Smooth muscle cell of the brain vasculature (primary cell): Measurements from ENCODE around the gene TMA7.

ENCODE experiments used
- DNase-seq: peaks from one replicate; pipeline ENCODE4 v3.0.0-alpha.2; 2012; ENCODE audit warnings: low read depth, low spot score

Gene TMA7

DNA sequence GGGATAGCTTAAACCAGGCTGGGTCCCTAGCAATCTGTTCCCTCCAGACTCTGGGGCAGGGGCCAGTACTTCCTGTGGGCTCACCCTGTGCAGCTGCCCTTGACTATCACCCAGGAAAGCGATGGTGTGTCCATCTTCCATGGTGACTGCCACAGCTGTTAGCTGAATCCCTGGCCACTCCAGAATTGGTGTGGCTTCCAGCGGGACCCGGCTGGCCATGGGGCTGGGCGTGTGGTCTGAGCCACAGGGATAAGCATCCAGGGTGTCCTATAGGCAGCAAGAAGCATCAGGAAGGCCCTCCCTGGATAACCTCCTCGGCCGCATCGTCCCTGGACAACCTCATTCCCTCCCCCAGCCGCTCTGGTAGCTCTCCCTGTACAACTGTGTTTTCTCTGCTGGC, 17.4 kb upstream of the TMA7 start:
- DNase-seq: no peak

DNA sequence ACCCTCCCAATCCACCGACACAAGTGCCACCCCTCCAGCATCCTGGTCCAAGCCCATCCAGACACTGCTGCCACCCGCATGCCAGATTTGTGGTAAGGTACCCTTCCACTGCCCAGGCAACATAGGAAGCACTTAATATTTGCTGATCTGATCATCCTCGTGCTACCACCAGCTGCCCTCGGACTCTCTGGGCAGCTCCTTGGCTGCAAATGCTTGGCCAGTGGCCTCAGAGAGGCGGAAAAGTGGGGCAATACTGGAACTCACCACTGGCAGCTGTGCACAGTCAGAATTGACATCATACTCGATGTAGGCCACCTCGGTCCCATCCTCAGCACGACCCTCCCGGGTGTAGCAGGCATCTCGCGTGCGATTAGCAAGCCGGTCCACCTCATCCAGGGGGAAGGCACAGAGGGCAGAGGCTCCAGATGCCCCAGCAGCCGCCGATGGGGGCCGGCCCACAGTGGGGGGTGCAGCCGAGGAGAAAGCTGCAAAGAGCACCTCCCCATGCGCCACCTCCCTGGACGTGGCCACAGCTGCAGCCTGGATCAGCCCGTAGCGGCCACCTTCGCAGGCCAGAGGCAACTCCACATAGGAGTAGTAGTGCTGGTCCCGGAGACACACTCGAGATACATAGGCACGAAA, 16.7 kb upstream of the TMA7 start:
- no peak for DNase-seq

DNA sequence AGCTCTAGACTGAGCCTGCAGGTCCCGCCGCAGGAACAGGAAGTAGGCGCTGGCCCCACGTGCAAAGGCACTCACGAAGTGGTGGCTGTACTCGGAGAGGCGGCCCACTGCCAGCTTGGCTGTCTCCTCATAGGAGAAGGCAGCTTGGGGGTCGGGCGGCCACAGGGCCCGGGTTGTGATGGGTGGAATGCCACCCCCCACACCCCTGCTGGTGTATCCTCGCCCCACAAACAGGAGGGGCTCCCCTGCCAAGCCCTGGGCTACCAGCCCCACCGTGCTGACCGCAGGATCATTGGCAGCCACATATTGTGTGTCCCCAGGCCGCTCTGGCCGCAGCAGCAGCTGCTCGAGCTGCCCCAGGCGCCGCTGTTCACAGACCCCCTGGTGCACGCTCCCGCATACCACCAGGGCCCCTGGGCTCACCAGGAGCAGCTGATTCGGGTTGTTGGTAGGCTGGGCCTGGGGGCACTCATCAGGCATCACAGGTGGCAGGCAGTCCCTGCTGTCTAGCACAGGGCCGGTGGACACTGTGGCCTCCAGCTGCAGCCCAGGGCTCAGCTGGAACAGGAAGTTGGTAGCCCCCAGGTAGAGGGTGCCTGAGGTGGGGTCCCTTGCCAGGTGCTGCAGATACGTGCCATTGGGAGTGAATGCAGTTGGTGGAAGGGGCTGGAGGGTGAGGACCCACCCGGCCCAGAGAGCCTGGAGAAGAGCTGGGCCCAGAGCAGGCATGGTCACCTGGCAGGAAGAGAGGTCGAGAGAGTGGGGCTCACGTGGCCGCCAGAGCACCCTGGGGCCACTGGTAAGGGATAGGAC, 16.0 kb upstream of the TMA7 start:
- no peak for DNase-seq

DNA sequence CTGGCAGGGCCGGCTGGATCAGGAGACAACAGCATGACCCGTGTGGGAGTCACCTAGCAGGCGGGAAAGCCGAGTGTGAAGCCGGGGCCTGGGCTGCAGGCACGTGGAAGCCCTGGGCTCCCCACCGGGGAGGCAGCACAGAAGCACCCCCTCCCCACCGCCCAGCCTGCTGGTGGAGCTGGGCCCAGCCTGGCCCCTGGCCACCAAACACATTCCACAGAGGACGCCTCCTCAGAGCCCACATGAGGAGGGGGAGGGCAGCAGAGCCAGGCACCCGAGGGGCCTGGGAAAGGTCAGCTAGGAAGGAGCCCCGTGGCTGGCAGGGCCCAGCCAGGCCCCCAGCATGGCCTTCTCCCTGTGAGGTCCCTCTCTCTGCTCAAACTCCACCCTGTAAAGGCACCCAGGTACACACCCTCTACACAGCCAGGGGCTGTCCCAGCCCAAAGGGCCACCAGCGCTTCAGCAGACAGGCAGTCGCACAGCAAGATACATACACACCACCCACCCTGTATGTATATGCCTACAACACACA, 14.7 kb upstream of the TMA7 start:
- DNase-seq: no peak

DNA sequence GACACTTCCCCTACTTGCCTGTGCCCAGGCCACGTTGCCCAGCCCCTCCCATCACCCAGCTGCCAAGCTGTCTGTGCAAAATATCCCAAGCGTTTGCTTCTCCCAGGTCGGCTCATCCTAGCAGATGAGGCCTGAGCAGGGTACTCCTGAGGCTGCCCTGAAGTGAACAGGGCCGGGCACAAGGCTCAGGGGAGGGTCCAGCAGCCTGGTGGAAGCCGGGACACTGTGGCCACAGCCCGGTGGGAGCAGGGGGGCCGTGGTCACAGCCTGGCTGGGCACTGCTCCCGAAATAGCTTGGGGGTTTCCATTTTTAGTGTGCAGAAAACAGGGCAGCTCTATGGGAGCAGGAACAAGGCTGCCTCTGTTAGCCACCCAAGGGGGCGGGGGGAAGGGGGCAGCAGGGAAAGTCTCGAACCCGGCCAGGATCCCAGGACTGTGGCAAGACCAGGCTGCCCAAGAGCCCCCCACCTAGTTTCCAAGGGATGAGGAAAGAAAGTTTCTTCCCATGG, 13.6 kb upstream of the TMA7 start:
- no peak for DNase-seq

DNA sequence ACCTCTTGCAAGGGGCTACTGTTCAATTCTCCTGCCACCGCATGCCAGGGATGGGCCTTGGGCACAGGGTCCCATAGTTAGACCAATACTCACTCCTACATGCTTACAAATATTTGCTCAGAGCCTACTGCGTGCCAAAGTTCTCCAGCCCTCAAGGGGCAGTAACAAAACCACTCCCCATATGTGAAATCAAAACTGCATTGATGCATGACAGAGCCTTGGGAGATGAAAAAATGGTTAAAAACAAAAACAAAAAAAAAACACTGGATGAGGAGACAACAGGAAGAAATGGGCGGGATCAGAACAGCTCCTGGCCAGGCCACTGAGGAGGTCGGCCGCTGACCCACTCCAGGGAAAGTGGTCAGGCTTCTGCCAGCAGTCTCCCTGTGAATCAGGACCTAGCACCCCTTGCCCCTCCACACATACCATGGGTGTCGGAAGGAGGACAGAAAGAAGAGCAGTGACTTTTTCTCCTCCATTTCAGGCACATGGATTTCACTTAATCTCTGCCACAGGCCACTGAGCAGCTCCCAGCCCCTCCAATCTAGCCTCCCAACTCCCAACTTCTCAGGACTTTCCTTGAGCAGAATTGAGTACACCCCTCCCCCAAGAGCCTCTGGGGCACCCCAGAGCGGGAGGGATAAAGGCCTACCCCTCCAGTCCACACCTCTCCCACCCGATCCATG, 13.0 kb upstream of the TMA7 start:
- DNase-seq: no peak

DNA sequence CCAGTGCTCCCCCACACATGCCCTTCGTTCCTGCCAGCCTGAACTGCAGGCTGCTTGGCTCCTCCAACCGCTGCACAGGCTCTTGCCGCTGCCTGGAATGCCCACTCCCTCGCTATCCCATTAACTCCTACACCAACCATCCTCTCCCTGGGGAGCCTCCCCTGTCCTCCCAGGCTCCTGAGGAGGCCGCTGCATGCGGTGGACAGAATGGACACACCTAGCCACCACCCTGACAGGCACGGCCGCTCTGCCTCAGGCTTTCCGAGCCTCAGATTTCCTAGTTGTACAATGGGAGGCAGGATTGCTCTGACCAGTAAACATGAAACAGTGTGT, 12.5 kb upstream of the TMA7 start:
- DNase-seq: no peak

DNA sequence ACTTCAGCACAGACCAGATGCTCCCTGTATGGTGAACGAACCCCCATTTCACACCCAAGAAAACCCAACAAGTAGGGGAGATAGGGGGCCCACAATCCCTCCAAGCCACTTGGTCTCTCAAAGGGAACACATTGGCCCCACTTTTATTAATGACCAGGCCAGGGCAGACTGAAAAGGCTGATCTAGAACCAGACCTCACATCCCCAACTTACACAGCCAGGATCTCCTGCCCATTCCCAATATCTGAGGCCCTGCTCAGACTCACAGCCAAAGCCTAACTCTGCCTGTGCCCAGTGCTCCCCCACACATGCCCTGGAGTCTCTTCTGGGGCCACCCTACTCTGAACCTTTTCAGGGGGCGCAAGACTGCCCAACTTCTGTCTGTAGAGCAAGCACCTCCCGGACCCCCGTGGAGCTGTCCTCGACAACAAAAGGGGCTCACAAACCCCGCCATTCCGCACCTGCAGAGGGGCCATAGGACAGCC, 11.9 kb upstream of the TMA7 start:
- no peak for DNase-seq

DNA sequence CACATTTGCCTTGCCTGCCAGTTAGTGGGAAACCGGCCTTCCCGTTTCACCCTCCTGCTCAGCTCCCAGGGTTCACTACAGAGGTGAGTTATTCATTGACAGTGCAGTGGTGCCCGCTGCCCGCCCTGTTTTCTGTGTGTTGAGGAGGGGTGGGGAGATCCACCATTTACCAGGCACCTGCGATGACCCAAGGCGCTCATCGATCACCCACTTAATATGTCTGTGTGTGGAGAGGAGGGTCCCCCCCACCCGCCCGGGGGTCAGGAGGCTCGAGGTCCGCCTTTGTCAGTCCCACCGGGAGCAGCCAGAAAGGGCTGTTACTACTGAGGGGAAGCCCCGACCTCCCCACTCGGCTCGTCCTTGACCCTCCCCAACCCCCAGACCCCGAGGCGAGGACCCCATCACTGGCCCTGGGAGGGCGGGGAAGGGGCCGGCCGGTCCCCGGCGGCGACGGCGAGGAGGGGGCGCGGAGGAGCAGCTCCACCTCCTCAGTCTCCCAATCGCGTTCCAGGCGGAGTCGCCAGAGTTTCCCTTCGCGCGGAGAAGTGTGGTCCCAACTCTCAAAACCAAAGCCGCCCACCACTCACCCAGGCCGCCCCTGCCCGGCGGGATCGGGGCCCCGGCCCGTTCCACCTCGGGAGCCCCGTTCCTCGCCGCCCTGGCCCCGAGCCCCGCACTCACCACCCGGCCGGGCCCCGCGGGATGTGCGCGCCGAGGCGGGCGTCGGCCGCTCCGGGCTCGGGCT, 11.3 kb upstream of the TMA7 start:
- no peak for DNase-seq

DNA sequence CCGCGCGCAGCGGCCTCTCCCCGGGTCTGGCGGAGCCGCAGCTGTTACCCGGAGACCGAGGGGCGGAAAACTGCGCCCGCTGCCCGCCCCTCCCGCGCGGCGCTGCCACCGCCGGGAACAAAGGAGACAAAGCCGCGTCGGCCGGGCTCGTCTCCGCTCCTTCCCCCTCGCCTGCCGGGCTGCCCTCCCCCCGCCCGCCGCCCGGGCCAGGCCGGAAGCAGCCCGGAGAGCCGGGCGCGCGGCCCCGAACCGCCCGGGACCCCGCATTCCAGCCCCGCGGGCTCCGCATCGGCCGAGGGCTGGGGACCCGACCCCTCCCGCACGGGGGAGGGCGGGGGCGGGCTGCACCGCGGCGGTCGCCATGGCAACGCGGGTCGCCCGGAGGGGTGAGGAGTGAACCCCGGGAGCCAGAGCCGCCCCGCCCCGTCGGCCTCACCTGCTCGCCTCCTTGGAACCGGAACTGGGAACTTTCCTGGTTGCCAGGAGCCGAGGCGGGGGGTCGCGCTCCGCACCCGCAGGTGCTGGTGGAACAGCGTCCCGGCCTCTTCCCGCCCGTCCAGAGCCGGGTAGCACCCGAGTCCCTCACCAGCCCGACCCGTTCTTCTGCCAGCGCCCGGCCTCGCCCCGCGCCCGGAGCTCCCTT, 10.6 kb upstream of the TMA7 start:
- no peak for DNase-seq

DNA sequence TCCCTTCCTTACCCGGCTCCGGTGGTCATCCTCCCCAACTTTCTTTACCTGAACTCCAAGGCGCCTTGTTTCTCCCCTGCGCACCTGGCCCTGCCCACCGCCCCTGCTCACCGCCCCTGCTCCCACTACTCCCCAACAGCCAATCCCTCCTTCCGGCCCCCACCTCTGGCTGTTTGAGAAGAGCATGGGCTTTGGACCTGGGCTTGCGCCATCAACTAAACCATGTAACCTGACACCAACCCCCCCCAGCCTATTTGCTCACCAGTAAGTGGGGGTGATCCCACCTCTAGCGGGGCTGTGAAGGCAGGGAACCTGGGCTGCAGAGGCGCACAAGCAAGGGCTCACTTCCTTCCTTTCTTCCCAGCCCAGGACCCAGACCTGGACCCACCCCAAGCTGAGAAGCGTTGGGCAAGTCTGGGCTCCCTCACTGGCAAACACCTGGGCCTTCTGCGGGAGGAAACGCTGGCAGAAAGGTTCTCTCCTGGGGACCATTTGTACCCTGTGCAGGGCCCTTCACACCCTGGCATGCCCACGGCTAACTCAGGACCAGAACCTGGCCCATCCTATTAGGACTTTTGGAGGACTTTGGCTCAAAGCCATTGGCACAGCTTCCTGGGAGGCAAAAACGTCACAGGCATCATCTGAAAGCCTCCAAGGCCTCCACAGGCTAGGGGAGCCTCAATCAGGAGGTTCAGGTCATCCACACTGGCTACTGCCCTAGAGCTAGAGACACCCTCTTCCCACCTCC, 9.9 kb upstream of the TMA7 start, which contains the start of gene PLXNB1:
Gene PLXNB1, minus strand, starts transcription at position 127 of the 748 bp plus-strand sequence. CDS start 5,475 bp downstream, outside the sequence.
- no peak for DNase-seq

DNA sequence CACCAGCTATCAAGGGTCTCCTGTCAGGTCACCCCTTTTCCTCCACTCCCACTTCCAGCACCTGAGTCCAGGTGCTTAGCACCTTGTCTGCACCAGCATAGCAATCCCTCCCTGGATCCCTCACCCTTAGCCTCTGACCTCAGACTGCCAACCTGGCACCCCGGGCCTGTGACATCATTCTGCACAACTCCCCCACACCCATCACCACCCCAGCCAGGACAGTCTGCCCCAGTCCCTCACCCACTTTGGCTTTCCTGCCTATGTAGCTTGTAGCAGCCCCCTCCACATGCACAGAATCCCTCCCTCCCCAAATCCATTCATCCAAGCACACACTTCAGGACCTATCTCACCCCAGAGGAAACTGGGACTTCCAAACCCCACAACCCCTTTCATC, 9.4 kb upstream of the TMA7 start:
- no peak for DNase-seq

DNA sequence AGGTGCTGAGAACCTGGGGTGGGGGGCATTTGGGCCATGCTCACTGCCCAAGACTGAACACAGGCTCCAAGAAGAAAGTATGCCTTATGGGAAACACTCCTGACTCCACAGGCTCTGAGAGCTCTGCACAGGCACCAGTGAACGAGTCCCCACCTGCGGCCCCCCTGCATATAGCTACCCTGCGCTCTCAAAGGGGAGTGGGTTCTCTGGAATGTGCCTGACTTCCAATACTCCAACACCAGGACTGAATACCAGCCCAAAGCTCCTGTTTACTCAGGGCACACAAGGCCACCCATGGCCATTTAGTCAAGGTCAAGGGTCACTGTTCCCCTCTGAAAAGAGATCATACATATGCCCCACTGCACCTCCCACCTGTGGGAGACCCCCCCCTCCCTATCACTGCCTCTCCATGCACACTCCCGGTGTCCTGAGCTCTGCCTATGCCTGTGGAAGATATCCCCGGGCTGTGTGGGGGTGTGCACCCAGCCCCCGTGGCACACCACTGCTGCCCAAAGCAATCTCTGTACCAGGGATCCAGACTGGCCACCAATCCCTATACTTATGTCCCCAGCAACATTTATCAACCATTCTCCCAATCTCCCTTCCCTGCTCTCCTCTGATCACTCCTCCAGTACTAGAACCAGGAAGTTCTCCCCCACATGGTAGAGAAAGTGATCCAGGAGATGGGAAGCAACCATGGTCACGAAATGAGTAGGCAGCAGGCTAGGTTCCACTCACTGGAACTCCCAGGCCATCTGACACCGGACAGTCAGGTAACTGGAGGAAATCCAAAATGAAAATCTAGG, 8.6 kb upstream of the TMA7 start:
- no peak for DNase-seq

DNA sequence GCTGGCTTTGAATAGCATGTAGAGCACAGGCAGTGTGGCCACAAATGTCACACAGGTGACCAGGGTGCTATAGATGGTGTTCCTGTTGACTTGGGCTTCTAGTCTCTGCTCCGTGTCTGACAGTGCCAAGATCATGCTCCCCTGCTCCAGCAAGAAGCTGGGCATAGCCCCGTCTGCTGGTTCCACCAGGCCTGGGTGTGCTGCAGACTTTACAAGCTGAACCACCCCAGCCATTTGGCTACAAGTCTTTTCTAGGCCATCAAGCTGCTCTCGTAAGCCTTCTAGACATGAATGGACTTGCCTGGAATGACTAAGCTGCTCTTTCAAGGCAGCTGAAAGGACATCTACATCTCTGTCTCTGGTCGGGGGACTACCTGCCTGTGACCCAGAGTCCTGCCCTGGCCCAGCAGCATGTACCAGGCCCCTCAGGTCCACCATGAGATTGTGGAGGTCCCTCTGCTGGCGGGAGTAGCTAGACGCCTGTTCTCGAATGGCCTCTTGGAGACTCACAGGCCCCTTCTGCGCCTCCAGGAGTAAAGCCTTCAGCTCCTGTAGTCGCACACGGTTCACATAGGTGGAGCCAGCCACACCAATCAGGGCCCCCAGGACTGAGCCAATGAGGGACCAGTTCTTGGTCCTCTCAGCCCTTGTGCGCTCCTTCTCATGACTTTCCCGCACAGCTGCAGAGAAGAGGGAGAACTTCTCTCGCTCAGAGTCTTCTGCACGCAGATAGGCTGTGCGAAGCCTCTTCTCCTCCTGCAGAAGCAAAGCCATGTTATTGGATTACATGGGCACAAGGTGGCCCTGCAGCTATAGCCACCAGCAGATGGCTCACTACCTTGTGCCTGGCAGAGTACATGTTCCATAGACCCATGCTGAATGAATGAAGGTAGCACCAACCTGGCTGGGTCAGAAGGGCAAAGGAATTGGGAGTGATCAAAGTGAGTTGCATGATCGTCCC, 7.4 kb upstream of the TMA7 start:
- no peak for DNase-seq

DNA sequence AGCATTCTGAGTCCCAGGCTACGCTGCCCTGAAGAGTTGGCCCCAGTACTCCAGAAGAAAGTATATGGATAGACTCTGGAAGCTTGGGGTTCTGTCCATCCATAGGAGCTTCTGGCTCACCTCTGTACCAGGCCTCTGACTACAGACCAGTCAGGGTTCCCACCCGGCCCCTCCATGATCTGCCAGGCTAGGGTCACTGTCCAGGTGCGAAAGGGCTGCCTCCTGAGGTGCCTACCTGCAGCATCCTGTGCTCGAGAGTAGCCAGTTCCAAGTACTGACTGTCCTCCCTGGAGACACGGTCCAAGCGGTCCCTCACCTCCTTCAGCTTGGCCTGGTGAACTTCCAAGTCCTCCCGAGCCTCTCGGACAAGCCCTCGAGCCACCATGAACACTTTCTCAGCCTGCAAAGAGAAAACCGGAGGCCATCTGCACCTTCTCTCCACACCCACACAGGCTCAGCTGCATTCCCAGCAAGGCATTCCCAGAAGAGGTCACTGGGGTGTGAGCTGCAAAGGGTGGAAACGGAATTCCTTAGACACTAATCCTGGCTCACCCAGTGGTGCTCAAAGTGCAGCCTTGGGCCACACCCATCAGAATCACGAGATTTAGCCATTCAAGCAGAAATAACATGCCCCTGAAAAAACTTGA, 6.5 kb upstream of the TMA7 start:
- DNase-seq: no peak

DNA sequence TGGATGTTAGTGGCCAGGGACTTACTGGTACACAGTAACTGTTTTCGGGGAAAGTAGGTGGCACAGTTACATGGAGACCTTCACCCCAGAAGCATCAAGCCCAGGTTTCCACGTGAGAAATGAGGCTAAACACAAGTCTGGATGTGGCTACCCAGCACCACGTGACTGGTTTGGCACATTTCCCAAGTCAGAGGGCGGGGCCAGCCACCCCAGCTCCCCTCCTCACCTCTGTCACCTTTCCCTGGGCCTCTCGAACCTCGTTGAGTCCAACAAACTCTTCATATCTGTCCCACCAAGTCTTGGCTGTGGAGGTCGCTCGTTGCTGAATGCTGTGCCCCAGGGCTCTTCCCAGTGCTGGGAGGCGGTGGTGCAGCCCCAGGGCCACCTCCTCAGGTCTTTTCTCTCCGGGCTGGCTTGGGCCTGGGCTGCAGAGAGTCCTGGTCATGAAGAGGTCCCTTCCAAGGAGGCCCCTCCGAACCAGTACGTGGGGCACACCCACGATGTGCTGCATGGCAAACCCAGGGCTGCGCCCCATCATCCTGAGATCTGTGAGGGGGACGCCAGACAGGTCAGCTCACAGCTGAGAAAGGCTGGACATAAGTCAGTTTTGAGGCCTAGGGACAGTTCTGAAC, 5.3 kb upstream of the TMA7 start:
- DNase-seq: no peak

DNA sequence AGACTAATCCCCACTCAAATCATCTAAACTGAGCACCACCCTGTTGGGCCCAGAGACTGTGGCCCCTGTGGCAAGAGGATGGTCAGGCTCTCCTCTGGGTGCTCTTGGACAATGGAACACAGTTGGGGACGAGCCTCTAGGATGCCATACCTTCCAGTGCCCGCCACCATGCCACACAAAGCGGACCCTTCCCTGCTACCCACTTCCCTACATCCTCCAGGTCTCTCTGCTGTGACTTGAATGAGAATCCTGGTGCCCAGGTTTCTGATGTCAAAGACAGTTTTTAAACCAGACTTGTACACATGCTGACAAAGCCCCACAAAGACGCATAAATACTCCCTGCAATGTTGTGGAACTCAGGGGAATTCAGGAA, 4.8 kb upstream of the TMA7 start:
- no peak for DNase-seq
